ENCODE results near the gene SPTB.

DNA sequence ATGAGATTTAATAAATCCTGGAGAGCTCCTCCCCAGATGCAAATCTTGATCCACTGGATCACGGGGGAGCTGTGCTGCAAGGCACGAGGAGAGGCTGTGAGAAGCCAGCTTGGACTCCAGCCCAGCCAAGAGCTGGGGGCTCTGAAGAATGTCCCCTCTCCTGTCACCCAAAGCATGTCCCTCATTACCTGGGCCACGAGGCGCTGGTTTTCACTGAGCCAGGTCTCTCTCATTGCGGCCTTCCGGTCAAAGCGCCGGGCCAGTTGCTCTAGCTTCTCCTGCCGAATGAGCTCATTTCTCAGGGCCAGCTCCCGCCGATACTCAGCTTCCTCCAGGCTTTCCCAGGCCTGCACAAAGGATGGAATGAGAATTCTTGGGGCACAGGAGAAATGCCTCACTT lies 83.3 kb downstream of the SPTB start:
- TF ChIP-seq, protein P1, sequence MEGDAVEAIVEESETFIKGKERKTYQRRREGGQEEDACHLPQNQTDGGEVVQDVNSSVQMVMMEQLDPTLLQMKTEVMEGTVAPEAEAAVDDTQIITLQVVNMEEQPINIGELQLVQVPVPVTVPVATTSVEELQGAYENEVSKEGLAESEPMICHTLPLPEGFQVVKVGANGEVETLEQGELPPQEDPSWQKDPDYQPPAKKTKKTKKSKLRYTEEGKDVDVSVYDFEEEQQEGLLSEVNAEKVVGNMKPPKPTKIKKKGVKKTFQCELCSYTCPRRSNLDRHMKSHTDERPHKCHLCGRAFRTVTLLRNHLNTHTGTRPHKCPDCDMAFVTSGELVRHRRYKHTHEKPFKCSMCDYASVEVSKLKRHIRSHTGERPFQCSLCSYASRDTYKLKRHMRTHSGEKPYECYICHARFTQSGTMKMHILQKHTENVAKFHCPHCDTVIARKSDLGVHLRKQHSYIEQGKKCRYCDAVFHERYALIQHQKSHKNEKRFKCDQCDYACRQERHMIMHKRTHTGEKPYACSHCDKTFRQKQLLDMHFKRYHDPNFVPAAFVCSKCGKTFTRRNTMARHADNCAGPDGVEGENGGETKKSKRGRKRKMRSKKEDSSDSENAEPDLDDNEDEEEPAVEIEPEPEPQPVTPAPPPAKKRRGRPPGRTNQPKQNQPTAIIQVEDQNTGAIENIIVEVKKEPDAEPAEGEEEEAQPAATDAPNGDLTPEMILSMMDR (optimal IDR thresholded peaks at IDR 0.05 in 1 of 3, IDR thresholded peaks at IDR 0.05 in 1 of 3, conservative IDR thresholded peaks at IDR 0.05 in 1 of 3; ENCODE audit: extremely low read depth in 1 of 3, insufficient read depth in 2 of 3, low read length in 3 of 3): no peak
- TF ChIP-seq EZH2 (IDR thresholded peaks at IDR 0.05; ENCODE audit: low read length): no peak

All from keratinocyte (primary cell).